NCI-H82 (cell line): ENCODE data around the gene PRKAR1B.

Source experiments
- DNase-seq: peaks from one replicate; lab custom pipeline; 2025; lab: John Stamatoyannopoulos, UW

Gene PRKAR1B

GRCh38 chr7:721619-722248 lies 5.3 kb downstream of the PRKAR1B start:
- DNase-seq = no peak

GRCh38 chr7:716636-717035 lies 10.4 kb downstream of the PRKAR1B start:
- no peak for DNase-seq

DNA sequence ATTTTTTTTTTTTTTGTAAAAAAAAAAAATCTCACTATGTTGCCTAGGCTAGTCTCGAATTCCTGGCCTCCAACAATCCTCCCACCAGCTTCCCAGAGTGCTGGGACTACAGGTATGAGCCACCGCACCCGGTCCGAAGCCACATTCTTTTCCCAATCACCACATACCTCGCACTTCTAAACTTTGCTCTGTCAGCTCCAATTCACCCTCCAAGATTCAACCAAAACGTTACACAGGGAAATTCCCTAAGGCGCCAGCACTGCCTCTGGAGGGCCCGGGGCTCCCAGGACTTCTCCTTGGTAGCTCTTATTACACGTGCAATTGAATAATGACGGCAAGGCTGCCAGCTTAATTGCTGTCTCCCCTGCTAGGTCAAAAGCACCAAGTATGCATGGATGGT lies 10.9 kb downstream of the PRKAR1B start:
- DNase-seq = no peak

- no peak for DNase-seq
These were observed 12.8 kb downstream of the PRKAR1B start for GRCh38 chr7:714251-714671.

DNA sequence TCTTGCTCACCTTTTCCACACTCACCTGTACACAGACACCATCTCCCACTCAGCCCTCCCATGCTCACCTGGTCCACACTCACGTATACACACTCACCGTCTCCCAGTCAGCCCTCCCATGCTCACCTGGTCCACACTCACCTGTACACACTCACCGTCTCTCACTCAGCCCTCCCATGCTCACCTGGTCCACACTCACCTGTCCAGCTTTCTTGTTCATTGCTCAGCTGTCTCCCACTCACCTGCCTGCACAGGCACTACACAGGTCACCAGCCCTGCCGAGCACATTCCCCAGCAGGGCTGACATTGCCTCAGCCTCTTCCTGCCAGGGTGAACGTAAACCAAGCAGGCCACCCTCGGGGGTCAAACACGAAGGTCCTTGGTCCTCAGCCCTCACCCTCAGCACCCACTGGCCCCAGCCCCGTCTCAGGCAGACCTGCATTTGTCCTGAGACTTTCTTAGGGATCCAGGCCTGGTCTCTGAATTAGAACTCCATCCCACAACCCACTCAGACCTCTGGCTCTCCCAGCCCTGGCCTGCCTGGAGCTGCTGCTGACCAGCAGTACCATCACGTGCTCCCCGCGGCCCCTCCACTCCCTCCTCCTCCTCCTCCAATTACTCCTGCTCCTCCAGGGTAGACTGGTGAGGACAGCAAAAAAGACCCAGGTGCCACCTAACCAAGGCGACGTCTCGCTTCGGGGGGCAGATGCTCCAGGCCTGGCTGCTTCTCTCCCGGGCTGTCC lies 13.4 kb downstream of the PRKAR1B start:
- DNase-seq = no peak

- no peak for DNase-seq
These were observed 14.0 kb downstream of the PRKAR1B start for GRCh38 chr7:713139-713457.

- DNase-seq = no peak
These were observed 14.5 kb downstream of the PRKAR1B start for GRCh38 chr7:712381-713138.

DNA sequence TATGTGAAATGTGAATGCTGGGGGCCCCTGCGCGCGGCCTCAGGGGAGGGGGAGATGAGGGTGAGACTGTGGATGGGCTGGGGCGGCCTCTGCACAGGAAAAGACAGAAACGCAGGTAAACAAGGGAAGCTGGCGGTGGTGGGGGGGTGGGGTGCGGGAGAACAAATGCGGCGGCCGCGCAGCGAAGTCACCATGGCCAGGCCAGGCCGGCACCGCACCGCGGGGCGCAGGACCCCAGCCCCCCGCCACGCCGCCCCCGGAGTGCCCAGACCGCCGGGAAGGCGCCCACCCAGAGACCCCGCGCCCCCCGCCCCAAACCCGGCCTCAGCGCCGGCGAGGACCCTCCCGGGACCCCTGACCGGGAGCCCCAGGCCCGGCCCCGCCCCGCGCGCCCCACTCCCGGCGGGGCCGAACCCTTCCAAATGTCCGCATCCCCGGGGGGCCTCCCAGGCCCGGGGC lies 15.1 kb downstream of the PRKAR1B start:
- no peak for DNase-seq

DNA sequence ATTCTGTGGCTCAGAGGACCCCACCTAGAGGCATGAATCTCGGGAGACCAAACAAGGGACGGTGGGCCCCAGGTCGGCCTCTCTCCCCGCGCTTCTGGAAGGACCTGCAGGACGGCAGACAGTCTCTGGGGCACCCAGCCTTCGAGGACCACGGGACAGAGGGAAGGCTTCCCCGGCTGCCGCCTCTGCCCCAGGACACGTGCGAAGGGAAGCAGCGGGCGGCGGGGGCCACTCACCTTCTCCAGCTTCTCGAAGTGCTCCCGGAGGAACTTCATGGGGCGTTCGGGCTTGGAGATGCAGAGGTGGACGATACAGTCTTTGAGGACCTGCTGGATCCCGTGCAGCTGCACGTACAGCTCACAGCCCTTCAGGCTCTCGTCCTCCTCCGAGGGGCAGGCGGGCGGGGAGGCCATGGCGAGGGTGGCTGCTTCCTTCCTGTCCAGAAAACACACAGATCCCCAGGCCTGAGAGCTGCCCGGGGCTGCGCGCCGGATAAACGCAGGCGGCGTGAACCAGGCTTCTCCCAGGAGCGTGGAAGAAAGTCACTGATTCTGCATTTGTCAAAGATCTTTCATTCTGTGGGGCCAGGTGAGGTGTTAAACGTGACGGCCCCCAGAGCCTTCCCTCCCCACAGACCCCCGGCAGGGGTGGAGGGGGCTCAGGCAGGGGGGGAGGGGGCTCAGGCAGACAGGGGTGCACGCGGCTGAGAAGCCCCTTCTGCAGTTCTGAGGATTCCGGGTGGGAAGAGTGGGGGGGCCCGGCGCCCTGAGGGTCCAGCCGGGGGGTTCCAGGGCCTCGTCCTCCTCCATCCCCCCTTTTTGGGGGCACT lies 15.8 kb downstream of the PRKAR1B start:
- DNase-seq = no peak

- no peak for DNase-seq
These were observed 16.9 kb downstream of the PRKAR1B start for GRCh38 chr7:710161-710560.

DNA sequence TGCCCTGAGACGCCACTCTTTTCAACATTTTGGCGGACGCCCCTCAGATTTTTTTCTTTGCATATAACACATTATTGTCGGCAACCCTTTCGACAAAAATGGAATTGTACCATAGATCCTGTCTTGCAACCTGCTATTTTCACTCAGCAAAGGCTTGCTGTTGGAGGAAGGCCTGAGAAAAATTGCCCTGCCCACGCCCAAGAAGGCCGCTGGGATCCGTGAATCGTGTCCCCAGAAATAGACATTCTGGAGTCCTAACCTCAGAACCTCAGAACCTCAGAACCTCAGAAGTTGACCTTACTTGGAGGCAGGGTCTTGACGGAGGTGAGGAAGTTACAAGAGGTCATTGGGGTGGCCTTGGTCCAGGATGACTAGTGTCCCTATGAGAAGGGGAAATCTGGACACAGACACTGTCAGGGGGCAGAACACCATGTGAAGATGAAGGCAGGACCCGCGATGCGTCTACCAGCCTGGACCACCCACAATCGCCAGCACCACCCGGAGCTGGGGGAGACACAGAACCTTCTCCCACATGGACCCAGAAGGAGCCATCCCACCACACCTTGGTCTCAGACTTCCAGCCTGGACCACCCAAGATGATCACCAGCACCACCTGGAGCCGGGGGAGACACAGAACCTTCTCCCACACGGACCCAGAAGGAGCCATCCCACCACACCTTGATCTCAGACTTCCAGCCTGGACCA lies 19.6 kb downstream of the PRKAR1B start:
- DNase-seq = no peak

GRCh38 chr7:706721-707120 lies 20.4 kb downstream of the PRKAR1B start:
- DNase-seq = no peak

DNA sequence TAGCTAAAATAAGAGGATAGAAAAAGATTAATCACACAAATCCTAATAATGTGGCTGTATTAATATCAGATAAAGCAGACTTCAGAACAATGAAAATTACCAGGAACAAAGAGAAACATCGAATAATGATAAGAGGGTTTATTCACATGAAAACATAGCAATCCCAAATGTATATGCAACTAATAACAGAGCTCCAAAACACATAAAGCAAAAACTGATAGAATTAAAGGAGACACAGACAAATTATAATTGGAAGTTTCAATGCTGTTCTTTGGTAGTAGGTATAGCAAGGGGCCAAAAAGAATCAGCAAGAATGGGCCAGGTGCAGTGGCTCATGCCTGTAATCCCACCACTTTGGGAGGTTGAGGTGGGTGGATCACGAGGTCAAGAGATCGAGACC lies 24.0 kb downstream of the PRKAR1B start:
- DNase-seq = no peak

DNA sequence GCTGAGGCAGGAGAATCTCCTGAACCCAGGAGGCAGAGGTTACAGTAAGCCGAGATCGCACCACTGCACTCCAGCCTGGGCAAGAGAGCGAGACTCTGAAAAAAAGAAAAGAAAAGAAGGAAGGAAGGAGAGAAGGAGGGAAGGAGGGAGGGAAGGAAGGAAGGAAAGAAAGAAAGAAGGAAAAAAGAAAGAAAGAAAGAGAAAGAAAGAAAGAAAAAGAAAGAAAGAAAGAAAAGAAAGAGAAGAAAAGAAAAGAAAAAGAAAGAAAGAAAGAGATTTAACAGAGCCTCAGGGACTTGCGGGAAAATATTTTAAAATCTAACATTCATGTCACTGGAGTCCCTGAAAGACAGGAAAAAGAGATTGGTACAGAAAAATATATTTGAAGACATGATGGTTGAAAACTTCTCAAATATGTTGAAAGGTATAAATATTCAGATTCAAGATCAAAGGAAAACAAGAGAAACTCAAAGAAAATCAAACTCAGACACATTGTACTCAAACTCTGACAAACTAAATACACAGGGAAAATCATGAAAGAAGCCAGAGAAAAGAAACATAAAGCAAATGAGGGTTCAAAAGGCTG lies 25.9 kb downstream of the PRKAR1B start:
- DNase-seq = no peak

DNA sequence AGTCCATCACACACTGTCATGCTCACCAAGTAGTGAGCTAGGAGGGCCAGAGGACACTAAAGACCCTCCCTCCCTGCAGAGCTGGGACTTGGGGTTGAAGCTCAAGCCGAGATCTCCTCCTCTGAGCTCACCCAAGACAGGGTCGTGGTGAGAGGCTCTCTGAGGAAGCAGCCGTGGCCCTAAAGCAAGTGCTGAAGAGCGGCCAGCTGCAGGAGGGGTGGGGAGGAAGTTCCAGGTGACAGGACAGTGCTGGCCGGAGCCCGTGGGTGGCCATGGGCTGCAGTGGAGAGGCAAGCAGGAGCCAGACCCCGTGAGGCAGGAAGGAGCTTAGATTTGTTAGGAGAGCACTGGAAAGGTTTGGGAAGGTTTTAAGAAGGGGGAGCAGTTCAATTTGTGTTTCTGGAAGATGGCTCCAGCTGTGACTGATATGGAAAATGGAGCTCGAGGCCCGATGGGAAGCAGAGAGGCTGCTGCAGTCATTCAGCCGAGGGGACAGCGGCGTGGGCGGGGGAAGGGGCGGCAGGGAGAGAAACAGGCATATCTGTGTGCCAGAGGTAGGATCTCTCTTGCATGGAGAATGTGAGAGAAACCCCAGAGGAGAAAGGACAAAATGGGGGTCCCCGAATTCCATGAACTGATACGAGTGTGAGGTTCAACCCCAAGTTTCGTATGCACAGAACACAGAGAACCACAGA lies 27.5 kb downstream of the PRKAR1B start:
- no peak for DNase-seq

- DNase-seq = no peak
These were observed 28.3 kb downstream of the PRKAR1B start for GRCh38 chr7:698515-699475.

DNA sequence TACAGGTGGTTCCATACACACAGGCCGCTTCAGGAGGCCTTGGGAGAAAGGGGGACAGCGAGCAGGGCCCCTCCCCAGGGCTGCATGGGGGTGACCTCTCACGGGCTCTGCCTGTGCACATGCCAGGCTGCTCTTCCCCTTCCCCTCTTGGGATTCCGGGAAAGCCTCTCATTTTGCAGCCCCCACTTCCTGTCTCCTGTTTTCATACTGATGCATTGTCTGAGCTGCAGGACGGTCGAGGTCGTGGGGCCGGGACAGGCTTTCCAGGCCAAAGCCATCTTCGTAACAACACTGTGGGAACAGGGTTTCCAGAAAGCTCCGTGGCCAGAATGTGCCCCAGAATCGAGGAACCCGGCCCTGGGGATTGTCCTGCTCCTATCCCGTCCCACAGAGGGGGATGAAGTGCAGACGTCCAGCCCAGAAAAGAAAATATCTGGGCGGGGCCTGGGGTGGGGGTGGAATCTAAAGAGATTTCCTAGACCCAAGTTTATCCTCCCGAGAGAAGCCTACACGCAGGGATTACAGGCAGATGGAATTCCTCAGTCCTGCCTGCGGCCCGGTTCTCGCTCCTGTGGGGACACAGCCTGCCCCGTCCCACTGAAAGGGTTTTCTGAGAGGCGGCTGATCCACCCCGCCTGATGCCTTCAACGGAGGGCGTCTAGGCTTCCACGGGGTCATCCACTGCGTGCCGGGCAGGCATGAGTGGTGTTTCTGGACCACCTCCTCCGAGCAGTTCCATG lies 30.1 kb downstream of the PRKAR1B start:
- DNase-seq = peak; percentile 55

DNA sequence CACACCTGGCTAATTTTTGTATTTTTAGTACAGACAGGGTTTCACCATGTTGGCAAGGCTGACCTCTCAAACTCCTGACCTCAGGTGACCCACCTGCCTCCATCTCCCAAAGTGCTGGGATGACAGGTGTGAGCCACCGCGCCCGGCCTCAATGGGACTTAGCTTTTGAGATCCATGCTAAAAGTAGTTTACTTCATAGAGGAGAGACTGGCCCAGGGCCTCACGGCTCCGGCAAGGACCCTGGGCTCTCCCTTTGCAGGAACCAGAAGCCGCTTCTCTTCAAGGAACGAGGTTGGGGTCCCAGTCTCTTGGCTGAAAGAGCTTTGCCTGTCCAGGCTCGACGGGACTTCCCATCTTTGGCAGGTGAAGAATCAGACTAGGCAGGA lies 30.7 kb downstream of the PRKAR1B start:
- no peak for DNase-seq

DNA sequence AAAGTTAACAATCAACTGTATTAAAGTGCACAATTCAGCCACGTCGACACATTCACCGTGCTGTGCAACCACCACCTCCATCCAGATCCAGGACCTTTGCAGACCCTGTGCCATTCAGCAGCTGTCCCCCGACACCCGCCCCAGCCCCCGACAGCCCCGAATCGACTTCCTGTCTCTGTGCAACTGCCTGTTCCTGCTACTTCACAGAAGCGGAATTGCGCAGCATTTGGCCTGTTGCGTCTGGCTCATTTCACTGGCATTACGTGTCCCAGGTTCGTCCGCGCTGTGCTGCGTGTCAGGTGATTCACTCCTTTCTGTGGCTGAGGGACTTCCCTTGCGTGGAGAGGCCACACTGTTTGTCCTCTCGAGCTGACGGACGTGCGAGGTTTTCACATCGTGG lies 33.8 kb downstream of the PRKAR1B start:
- DNase-seq = no peak
